Esophagus muscularis mucosa (tissue), 4 donors: ENCODE results near the gene KLRF1.

ENCODE experiments used
- EP300 ChIP-seq: sonication (generic); formaldehyde crosslinking; IDR thresholded peaks from one replicate; pipeline ENCODE4 v1.6.1; 2017; ENCODE audit warnings: antibody characterized with exemption
- POLR2A ChIP-seq: fragments of 450-650 bp; IDR thresholded peaks from one replicate; pipeline ENCODE4 v1.6.1; 2017; ENCODE audit warnings: antibody characterized with exemption, moderate library complexity, mild to moderate bottlenecking, low read depth
- TF ChIP-seq, protein P1 (sequence below), 3 experiments: fragments of 200-600 bp in 2 of 3; fragments of 450-650 bp in 1 of 3; sonication (generic) in 2 of 3; IDR thresholded peaks; one replicate each; pipeline ENCODE4 v1.5.1; 2017 to 2019; ENCODE audit warnings: antibody characterized with exemption in 3 of 3, mild to moderate bottlenecking in 2 of 3, moderate library complexity in 1 of 3

DNA sequence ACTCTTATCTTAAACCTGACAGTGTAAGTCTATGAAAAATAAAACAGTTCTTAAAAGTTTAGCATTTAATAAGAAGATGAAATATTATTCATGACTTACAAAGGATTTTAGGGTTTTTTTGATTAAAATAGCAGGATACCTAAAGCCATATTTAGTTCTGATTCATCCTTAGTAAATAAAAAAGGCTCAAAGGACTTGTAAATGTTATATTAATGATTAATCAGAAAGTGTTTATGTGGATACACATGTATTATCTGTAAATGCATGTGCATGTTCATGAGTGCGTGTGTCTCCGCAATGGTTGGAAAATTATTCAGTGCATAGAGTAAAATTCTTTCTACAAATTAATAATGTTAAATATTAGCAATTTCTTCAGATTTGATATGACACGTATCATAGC lies 4.4 kb downstream of the KLRF1 start:
- TF ChIP-seq POLR2A (no peak), EP300 (no peak)
- TF ChIP-seq, protein P1, sequence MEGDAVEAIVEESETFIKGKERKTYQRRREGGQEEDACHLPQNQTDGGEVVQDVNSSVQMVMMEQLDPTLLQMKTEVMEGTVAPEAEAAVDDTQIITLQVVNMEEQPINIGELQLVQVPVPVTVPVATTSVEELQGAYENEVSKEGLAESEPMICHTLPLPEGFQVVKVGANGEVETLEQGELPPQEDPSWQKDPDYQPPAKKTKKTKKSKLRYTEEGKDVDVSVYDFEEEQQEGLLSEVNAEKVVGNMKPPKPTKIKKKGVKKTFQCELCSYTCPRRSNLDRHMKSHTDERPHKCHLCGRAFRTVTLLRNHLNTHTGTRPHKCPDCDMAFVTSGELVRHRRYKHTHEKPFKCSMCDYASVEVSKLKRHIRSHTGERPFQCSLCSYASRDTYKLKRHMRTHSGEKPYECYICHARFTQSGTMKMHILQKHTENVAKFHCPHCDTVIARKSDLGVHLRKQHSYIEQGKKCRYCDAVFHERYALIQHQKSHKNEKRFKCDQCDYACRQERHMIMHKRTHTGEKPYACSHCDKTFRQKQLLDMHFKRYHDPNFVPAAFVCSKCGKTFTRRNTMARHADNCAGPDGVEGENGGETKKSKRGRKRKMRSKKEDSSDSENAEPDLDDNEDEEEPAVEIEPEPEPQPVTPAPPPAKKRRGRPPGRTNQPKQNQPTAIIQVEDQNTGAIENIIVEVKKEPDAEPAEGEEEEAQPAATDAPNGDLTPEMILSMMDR (IDR thresholded peaks at IDR 0.05): no peak
